Endothelial cell of hepatic sinusoid (primary cell): Measurements from ENCODE around the gene MRTFB.
"Not testable (repeated sequence)": the region's sequence is repeated elsewhere in the genome, so short reads cannot be mapped to it uniquely, and the experiment has no call there.

Experiments
- in situ Hi-C: cut with HindIII; loops from 2 replicates; pipeline ENCODE4 v1.10.0; 2017; ENCODE audit warnings: low sequenced_read_pairs

The MRTFB gene, protein sequence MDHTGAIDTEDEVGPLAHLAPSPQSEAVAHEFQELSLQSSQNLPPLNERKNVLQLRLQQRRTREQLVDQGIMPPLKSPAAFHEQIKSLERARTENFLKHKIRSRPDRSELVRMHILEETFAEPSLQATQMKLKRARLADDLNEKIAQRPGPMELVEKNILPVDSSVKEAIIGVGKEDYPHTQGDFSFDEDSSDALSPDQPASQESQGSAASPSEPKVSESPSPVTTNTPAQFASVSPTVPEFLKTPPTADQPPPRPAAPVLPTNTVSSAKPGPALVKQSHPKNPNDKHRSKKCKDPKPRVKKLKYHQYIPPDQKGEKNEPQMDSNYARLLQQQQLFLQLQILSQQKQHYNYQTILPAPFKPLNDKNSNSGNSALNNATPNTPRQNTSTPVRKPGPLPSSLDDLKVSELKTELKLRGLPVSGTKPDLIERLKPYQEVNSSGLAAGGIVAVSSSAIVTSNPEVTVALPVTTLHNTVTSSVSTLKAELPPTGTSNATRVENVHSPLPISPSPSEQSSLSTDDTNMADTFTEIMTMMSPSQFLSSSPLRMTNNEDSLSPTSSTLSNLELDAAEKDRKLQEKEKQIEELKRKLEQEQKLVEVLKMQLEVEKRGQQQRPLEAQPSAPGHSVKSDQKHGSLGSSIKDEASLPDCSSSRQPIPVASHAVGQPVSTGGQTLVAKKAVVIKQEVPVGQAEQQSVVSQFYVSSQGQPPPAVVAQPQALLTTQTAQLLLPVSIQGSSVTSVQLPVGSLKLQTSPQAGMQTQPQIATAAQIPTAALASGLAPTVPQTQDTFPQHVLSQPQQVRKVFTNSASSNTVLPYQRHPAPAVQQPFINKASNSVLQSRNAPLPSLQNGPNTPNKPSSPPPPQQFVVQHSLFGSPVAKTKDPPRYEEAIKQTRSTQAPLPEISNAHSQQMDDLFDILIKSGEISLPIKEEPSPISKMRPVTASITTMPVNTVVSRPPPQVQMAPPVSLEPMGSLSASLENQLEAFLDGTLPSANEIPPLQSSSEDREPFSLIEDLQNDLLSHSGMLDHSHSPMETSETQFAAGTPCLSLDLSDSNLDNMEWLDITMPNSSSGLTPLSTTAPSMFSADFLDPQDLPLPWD

DNA sequence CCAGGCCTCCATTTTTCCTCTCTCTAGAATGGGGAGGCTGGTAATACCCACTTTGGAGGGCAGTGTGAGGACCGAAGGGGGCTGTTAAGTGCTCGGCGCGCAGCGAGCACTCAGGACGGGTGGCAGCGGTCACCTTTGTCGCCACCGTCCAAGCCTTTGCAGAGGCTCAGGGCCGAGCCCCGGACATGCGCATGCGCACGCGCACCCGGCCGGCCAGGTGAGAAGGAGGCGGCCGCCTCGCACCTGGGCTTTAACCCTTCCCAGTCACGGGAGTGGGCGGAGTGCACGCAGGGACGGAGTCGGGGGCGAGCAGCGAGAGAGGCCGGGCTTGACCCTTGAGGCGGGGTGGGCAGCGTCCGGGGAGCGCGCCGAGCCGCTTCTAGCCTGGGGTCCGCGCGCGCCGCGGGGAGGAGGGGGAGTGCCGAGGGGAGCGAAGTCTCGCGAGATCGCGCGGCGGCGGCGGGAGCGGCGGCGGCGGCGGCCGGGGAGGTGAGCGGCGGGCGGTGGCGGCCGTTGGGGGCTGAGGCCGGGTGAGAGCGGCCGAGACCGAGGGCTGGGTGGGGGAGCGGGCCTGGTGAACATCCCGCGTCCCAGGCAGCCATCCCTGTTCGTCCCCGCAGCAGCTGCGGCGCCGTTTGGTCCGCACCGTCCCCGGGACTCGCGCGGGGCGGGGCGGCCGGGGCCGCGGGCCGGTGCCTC, at the start of gene MRTFB:
MRTFB (plus strand) TSS at position 443 of the 699 bp plus-strand sequence. CDS start 69,288 bp downstream, outside the sequence.
- in situ Hi-C loops = no loop called here

DNA sequence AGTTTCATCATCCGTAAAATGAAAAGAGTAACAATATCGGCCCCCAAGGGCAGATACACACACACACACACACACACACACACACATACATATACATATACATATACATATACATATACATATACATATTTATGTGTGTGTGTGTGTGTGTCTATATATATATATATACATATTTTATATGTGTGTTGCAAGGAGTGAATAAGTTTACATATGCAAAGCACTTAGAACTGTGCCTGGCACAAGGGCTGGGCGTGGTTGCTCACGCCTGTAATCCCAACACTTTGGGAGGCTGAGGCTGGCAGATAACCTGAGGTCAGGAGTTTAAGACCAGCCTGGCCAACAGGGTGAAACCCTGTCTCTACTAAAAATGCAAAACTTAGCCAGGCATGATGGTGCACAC, 47.6 kb upstream of the MRTFB start:
- in situ Hi-C loops = not testable (repeated sequence)

DNA sequence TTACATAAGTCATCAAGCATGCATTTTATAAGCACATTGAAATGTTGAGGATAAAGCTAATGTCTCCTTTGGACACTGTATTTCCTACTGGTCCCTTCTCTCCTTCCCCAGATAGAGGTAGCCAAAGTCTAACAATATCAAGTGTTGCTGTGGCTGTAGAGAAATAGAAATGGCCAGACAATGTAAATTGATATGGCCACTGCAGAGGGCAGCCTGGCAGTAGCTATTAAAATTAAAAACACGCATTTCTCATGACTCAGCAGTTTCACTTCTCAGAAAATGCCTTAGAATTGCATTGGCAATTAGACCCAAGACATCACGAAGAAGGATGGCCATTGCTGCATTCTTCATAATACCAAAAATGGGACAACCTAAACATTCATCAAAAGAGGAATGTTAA, 46.8 kb upstream of the MRTFB start:
- in situ Hi-C loops = no loop called here

DNA sequence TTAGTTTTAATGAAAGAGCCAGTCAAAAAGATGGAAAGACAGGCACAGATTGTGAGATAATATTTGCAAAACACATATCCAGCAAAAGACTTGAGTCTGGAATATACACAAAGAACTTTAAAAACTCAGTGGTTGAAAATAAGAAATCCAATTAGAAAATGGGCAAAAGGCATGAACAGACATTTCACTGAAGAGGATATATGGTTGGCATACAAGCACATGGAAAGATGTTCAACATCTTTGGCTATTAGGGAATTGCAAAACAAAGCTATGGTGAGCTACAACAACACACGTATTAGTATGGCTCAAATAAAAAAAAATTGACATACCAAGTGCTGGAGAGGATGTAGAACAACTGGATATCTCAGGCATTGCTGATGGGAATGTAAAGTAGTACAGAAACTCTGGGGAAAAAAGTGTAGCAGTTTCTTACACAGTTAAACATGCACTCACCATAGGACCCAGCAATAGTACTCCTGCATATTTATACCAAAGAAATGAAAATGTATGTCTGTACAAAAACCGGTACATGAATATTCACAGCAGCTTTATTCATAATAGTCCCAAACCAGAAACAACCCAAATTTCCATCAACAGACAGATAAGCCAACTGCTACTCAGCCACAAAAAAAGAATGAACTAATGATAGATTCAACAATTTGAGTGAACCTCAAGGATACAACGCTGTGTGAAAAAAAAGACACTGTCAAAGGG, 44.4 kb upstream of the MRTFB start:
- in situ Hi-C loops = no loop called here

DNA sequence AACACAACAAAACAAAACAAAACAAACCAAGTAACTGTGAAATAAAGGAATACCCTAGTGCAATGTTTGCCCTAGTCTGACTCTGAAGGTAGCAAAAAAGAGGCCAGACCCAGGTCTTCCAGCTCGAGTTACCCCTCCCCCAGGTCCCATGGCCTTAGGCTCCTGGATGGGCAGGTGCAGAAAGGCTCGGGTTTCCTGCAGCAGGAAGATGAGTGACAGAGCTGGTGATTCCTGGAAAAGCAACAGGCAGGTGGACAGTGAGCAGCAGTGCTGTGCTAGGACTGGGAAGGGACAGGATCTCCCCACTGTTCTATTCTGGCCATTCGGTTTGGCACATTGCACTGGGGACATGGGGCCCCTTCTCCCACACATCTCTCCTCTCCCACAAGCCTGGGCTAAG, 42.9 kb upstream of the MRTFB start:
- in situ Hi-C loops = no loop called here

DNA sequence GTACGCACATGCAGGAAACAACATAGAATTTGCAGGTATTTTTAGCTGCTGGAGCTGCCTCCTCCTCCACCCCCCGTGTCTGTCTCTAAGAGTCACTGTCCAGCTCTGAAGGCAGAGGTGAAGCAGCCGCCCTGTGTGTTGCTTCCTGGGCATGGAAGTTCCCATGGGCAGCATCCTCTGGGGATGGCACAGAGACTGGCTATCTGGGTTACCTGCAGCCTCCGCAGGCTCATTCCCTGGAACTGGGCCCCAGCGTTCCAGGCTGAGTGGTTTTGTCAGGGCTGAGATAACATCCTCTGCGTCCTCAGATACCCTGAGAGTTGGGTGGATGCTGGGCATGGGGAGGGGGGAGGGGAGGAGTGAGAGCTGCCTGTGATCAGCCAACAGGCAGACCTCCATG, 41.5 kb upstream of the MRTFB start:
- in situ Hi-C loops = no loop called here

DNA sequence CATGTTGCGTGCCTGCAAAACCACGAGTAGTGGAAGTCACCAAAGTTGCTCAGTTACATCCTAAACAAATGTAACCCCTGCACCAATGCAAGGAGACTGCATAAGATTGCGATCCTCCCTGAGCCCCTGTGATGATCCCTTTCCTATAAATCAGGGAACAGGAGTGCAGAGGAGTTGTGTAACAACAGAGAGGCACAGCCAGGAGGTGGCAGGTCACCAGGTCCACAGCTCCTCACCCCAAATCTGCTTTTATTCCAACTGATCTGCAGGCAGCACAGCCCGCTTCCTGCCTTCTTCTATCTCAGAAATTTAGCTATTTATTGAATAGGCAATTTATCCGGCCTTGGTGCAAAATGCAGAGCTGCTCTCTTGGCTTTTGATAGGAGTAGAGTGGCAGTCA, 36.0 kb upstream of the MRTFB start:
- in situ Hi-C loops = no loop called here

DNA sequence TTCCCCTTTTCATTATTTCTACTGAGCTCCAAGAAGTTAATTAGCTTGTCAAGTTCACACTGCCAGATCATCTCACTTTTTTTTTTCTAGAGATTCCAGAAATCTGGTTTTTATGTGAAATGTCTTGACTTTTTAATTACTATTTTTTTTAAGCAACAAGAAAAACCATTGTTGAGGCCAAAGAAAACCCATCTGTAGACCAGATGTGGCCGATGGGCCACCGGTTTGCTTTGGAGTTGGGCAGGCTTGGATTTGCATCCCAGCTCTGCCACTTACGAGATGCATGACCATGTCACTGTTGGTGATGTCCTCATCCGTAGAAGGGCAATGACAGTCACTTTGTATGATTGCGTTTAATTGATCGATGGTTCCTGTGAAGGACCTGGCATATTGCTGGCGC, 34.2 kb upstream of the MRTFB start:
- in situ Hi-C loops = no loop called here

DNA sequence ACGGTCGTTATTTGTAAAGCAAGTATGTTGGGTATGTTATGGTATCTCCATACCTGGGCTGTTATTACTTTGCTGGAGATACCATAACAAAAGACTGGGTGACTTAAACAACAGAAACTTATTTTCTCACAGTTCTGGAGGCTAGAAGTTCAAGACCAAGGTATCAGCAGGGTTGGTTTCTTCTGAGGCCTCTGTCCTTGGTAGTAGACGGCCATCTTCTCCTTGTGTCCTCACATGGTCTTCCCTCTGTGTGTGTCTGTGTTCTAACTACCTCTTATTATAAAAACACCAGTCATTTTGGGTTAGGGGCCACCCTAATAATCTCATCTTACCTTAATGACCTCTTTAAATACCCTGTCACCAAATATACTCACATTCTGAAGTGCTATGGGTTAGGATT, 33.2 kb upstream of the MRTFB start:
- in situ Hi-C loops = no loop called here

DNA sequence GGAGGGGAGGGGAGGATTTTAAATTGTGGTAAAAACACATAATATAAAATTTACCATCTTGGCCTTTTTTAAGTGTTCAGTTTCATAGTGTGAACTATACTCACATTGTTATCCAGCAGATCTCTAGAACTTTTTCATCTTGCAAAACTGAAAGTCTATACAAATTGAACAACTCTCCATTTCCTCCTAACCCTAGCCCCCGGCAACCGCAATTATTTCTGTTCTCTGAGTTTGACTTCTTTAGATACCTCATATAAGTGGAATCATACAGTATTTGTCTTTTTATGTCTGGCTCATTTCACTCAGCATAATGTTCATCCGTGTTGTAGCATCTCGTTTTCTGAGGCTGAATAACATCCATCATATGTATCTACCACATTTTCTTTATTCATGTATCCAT, 30.0 kb upstream of the MRTFB start:
- in situ Hi-C loops = no loop called here

DNA sequence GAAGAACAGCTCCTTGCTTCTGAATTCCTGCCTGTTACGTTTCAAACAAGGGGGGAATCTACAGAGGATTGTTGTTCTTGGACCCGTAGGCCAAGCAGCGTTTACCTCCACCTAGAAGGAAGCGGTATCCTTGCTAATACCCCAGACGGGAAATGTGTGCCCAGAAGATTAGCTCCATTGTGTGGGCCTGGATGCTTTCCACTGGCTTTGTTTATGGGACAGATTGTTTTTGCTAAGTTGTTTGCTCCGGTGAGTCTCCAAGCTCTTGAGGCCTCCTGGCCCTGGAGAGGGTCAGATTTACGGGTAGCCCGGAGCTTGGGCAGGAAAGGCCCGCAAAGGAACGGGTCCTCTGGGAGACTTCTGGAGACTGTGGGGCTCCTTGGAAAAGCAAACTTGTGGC, 28.4 kb upstream of the MRTFB start:
- in situ Hi-C loops = no loop called here

DNA sequence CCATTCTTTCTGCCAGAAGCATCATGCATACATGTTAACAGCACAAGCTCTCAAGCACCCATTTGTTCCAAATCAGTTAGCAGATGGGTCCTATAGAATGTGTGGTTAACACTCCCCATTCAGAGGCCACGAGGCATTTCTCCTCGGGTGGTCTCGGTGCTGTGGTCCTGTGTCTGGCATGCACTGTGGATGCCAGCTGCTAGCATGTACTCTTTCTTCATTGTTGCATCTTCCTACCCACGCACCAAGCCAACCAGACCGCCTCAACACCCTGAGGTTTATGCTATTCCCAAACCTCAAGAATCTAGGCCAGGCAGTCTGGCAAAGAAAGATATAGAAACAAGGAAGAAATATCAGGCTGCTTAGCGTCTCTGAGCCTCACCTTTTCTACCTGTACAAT, 27.8 kb upstream of the MRTFB start:
- in situ Hi-C loops = no loop called here

DNA sequence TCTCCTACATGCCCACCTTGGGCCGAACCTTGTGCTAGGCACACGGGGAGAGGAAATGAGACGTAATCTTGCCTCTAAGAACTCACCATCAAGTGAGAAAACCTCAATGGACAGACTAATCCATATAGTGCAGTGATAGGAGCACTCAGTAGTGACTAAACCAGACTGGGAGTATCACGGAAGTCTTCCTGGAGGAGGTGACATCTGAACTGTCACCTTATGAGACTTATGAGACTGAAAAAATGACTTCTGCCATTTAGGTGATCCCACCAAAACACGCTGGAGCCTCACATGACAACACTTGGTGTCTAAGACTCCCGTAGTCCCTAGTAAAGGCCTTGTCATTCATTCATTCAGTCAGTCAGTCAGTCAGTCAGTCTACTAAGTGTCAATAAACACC, 27.3 kb upstream of the MRTFB start:
- in situ Hi-C loops = no loop called here

DNA sequence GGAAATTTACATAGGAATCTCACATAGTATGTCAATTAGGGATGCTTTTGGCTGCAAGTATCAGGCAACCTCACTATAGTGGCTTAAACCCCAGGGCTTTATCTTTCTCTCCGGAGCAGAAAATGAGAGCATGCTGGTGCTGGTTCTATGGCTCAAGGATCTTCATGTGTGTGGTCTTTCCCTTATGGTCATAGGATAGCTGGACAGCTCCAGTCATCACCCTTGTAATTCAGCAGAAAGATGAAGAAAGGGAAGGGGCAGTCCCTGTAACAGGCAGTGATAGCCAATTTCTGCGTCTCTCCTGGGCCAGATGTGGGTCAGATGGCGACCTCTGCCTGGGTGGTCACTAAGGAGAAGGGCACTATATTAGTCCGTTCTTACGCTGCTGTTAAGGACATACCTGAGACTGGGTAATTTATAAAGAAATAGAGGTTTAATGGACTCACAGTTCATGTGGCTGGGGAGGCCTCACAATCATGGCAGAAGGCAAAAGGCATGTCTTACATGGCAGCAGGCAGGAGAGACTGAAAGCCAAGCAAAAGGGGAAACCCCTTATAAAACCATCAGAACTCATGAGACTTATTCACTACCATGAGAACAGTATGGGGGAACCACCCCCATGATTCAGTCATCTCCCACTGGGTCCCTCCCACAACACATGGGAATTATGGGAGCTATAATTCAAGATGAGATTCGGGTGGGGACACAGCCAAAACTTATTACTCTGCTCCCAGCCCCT, 23.8 kb upstream of the MRTFB start:
- in situ Hi-C loops = not testable (repeated sequence)

DNA sequence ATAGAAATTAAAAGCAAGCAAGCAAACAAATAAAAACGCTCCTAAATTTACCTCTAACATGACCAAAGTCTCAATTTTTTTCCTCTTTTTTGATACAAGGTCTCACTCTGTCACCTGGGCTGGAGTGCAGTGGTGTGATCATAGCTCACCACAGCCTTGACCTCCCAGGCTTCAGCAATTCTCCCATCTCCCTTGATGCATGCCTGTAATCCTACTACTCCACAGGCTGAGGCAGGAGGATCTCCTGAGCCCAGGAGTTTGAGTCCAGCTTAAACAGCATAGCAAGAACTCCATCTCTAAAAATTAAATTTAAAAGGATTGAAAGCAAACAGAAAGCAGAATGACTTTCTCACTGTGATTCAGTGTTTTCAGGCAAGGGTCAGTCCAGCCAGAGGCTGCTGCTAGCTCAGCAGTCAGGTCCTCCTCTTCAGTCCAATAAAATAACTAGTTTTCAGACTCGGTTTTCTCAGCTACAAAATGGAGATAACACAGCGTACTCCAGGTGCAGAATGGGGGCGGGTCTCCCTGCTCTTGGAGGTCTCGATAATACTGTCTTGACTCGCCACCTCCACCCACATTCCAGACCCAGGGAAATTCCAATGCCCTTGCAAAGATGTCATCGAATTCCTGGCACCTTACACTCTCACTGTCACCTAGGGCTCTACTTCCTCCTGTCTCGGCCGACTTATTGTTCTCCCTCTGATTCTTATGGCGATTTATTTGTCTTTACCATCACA, 20.7 kb upstream of the MRTFB start:
- in situ Hi-C loops = no loop called here

DNA sequence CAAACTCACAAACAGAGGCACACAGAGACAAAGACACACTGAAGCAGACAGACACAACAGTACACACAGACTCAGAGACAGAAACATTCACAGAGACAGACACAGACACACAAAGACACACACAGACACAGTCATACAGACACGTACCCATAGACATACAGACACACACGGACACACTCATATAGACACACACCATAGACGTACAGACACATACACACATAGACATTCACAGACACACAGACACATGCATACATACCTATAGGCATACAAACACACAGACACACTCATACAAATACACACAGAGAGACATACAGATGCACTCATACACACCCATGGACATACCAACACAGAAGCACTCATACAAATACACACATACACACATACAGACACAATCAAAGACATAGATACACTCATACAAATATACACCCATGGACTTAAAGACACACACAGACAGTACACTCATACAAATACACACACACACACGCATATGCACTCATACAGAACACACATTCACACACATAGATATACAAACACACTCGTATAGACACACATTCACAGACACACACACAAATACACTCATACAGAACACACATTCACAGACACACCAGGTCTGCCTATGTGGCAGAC, 19.9 kb upstream of the MRTFB start:
- in situ Hi-C loops = no loop called here

DNA sequence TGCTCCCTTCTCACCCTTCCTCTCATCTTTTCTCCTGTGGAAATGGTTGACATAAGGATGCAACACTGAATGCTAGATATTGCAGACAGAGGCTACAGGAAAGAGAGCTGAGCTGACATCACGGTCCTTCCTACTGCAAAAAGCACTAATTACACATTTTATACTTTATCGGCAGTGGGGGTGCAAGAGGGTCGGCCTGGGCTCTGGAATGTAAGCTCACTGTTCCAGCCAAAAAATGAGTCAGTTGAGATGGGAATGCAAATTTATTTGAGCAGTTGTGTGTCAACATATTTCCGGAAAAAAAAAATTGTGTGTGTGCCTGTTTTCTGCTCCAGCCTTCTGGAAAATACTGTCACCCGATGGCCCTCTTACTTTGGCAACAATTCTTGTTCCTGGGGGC, 14.1 kb upstream of the MRTFB start:
- in situ Hi-C loops = no loop called here

DNA sequence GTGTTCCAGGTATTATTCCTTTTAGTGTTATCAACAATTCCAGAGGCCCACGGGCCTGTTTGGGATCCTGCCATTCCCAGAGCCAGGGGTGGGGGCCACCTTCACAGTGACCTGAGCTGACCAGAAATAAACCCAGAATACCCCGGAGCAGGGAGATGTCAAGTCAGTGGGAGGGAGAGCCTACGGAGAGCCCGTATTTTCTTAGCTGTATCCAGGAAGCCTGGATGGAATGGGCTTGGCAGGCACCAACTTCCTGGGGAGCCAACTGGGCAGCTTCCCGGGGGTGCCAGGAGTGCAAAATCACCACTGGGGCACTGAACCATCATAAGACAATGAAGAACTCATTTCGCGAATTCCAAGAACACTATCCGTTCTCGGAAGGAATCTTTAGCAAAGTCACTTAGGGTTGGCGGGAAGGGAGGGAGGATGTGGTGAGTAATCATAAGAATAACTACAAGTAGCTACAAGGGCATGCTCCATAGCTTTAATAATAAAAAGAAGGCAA, 13.2 kb upstream of the MRTFB start:
- in situ Hi-C loops = no loop called here
